Muscle of leg (tissue), 9 donors: ENCODE results near the gene DCP1A. TPM values are rescaled to one million over a fixed set of nuclear protein-coding genes. Genes with fewer than 3 reads are reported as not detected.

Source experiments
- polyA plus RNA-seq, 8 donors: library from polyadenylated mRNA; unstranded; fragments of 120-200 nt; gene quantifications; one replicate each; pipeline versions ENCODE4 v1.2.1 to v1.2.3, GENCODE V29; 2013; ENCODE audit warnings: inconsistent platforms in 1 of 8, low replicate concordance in 1 of 8; ENCODE audit not compliant: insufficient read length in 8 of 8, insufficient read depth in 1 of 8
- total RNA-seq: library from RNA; stranded (reverse); fragments of 120-200 nt; gene quantifications from one replicate; pipeline ENCODE4 v1.2.4, GENCODE V29; 2013

The DCP1A gene
- total and polyA plus RNA-seq, 9 donors = 13.6 to 18.5 (median 16.4) TPM

Other genes starting within 250 kb of the DCP1A start
- 8.2 TPM for gene RFT1, start 217.1 kb downstream of the DCP1A start, total RNA-seq
- 10 to 100 TPM in 7 of 8 donors, 1 to 10 TPM in 1; 9.8 to 15.4 (median 11.7) TPM for gene RFT1, start 217.1 kb downstream of the DCP1A start, polyA plus RNA-seq
- 1.5 TPM for gene PRKCD, start 186.3 kb downstream of the DCP1A start, total RNA-seq
- 10 to 100 TPM in 2 of 8 donors, 1 to 10 TPM in 6; 6.4 to 11.8 (median 8.4) TPM for gene PRKCD, start 186.3 kb downstream of the DCP1A start, polyA plus RNA-seq
- gene TKT, start 91.5 kb downstream of the DCP1A start, total RNA-seq = 29.1 TPM
- 10 to 100 TPM; 28.8 to 49.5 (median 39.1) TPM for gene TKT, start 91.5 kb downstream of the DCP1A start, polyA plus RNA-seq
- gene CACNA1D, start 147.1 kb upstream of the DCP1A start, total RNA-seq = 2.0 TPM
- gene CACNA1D, start 147.1 kb upstream of the DCP1A start, polyA plus RNA-seq = 1 to 10 TPM in 6 of 8 donors, under 1 TPM in 2; 0.86 to 6.3 (median 2.2) TPM